Measurements from ENCODE around the gene FBXO45.
"Not testable (repeated sequence)": the region's sequence is repeated elsewhere in the genome, so short reads cannot be mapped to it uniquely, and the experiment has no call there.

The FBXO45 gene

DNA sequence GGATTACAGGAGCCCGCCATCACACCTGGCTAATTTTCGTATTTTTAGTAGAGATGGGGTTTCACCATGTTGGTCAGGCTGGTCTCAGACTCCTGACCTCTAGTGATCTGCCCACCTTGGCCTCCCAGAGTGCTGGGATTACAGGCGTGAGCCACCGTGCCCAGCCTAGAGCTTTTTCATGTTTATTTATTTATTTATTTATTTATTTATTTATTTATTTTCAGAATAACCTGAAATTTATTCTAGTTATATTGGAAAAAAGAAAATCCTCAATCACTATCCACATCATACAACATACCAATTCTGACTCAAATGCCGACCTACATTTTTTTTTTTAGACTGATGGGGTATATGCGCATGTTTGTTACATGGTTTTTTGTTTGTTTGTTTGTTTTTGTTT, 46.8 kb downstream of the FBXO45 start:
- not testable (repeated sequence) for DNase-seq

- DNase-seq: no peak
Measured at GRCh38 chr3:196617256-196617655, 48.8 kb downstream of the FBXO45 start.

DNA sequence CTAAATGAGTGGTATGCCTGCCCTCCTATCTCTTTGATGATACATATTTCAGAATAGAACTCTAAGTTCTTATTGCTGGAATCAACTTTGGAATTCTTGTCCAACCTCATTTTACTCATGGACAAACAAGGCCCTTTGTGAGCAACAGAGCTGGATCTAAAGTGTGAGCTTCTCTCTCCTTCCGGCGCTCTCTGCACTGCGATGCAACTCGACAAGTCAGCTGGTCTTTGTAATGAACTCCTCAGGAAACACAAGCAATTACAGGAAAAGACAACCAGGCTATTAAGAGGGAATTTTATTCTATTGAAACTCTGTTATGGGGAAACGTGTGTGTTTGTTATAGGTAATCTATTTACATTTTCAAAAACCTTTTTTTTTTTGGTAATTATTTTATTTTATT, 50.8 kb downstream of the FBXO45 start:
- no peak for DNase-seq

DNA sequence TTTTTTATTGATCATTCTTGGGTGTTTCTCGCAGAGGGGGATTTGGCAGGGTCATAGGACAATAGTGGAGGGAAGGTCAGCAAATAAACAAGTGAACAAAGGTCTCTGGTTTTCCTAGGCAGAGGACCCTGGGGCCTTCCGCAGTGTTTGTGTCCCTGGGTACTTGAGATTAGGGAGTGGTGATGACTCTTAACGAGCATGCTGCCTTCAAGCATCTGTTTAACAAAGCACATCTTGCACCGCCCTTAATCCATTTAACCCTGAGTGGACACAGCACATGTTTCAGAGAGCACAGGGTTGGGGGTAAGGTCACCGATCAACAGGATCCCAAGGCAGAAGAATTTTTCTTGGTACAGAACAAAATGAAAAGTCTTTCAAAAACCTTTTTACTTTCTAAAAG, 51.2 kb downstream of the FBXO45 start:
- DNase-seq: not testable (repeated sequence)

DNA sequence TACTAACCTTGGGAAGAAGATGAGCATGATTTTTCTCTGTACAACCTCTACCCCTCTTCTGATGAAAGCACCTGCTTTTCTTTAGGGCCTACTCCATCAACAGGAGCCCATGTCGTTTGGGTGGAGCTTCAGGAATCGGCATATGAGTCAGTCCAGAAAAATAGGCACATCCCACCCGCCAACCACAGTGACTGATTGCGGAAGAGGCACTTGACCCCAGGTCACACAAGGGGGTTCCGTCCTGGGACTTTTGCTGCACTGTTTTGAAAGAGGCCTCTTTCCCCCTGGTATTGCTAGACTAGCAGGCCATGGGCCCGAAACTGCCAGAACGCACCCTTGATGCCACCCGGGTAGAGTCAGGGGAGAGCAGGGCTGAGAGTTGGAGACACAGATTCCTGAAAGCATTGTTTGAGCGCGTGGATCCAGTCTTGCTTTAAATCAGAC, 51.7 kb downstream of the FBXO45 start:
- no peak for DNase-seq

GRCh38 chr3:196620684-196621083, 52.2 kb downstream of the FBXO45 start:
- DNase-seq: no peak

DNA sequence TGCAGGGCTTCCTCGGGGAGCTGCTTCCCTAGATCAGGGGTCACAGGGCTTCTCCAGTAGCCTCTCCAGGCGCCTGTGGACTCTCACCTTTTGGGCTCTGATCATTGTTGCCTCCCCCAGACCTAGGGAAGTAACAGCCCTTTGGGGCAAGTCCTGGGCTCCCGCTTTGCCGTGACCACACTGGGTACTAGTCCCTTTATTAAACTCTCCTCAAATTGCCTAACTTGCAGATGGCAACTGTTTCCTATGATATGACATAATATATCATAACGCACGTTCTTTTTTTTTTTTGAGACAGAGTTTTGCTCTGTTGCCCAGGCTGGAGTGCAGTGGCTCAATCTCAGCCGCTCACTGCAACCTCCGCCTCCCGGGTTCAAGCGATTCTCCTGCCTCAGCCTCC, 53.2 kb downstream of the FBXO45 start:
- DNase-seq: no peak

DNA sequence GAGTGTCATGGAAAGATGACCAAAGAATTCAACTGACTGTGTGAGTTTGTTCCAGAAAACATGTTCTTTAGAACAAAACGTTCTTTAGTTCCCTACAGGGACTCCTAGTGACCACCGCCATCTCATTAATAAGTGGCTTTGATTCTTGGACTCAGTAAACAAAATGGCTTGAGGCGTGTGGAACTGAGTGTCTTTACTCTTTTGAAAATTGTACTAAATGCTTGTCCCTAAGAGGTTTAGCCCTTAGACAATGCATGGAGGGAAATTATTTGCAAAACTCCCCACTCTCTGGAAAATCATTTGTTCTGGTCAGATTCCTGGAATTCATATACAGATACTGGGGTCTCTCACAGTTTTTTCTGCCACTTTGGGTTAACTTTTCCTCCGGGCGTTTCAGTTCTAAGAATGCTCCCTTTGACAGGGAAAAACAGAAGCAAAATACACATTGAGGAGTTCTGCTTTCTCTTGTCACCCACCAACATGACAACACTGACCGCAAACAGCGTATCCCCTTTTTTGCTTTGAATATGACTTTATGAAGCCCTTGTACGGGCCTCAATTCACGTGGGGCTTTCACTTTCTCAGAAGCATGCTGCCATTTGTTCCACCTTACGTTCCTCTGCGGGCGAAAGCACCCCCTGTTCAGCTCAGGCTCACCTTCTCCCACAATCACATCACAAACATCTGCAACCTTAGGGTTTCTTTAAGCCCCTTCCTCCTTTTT, 55.8 kb downstream of the FBXO45 start:
- no peak for DNase-seq

DNA sequence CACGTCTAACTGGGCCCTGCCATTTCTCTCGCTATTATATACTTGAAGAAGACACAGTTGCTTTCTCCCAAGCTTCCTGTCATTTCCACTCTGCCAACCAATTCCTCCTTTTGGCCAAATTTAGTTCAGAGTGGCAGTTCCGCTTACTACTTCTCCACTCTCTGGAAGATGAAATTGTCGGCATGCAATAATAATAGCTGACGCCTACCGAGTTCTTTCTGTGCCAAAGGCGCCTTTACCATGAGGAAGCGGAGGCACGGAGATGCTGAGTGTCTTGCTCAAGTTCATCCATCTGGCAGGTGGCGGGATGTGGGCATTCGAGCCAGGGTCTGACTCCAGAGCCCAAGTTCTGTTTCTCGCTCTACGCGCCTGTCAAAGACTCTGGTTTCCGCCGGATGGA, 56.4 kb downstream of the FBXO45 start:
- peak in 3 of 58 donors; percentile 16 to 45 (median 26) for DNase-seq

DNA sequence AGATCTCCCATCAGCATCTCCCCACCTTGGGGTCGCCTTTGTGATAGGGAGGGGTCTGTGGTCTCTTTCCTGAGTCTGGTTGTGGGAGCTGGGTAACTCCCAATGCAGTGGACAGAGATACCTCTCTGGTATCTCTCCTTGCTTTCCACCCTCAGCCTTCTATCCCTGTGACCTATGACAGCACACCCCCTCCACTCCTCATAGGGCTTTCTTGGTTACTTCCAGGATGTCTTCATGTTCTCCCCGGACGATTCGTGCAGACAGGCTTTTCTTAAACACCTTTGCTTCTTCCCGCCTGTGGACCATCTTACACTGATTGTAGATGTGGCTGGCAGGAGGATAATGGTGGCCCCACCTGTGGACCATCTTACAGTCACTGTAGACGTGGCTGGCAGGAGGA, 56.9 kb downstream of the FBXO45 start:
- DNase-seq: no peak

DNA sequence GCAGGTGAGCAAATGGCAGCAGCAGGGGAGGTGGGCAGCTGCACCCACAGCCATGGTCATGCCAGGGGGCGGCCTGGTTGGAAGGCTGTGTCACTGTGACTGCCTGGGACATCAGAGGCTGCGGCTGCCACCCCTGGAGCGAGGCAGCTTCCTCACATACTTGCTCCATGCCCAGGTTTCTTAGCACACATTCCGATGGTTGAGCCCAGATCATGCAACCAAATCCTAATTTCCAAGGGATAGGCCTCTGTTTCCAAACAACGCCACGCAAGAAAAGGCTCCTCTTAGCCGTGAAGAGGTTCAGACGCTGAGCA, 59.4 kb downstream of the FBXO45 start:
- DNase-seq: no peak

GRCh38 chr3:196629228-196629627, 60.8 kb downstream of the FBXO45 start:
- DNase-seq: no peak

DNA sequence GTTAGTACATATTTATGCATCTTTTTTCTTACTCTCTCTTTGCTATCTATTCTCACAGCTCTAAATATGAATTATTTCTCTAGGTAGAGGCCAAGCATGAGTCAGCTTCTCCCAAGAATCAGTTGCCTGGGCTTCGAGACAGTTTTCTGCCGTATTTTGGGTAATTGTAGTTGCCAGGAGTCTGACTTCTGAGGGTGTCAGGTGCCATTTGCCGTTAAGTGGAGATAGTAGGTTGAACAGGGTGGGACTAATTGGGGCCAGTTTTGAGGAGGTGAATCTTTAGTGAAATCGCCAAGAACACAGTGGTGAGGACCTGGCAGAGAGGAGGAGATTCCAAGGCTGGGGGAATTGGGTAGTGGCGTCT, 63.2 kb downstream of the FBXO45 start:
- no peak for DNase-seq

GRCh38 chr3:196632046-196632751, 63.7 kb downstream of the FBXO45 start:
- peak; percentile 19 to 88 (median 71) for DNase-seq

- no peak for DNase-seq
Measured at GRCh38 chr3:196633555-196634151, 65.2 kb downstream of the FBXO45 start.

- peak in 2 of 58 donors; percentile 3 to 17 for DNase-seq
Measured at GRCh38 chr3:196634224-196634623, 65.8 kb downstream of the FBXO45 start.

- DNase-seq: no peak
Measured at GRCh38 chr3:196634829-196635228, 66.4 kb downstream of the FBXO45 start.

GRCh38 chr3:196636369-196637349, 68.2 kb downstream of the FBXO45 start:
- DNase-seq: peak in 2 of 58 donors; percentile 3 to 16

DNA sequence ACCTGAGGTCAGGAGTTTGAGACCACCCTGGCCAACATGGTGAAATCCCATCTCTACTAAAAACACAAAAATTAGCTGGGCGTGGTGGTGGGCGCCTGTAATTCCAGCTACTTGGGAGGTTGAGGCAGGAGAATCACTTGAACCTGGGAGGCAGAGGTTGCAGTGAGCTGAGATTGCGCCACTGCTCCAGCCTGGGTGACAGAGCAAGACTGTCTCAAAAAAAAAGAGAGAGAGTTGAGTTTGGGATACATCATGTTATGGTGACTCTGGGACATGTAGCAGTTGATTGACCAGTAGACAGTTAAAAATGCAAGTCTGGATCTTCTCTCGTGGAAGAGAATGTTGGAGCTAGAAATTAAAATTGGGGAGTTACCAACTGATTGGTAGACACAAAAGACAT, 69.5 kb downstream of the FBXO45 start:
- not testable (repeated sequence) for DNase-seq

All from anterior cingulate cortex (tissue), 58 donors.